ENCODE data around the gene GJD3.

- TF ChIP-seq CTCF (IDR thresholded peaks at IDR 0.05; ENCODE audit: poor library complexity, severe bottlenecking) (no peak), EZH2 (IDR thresholded peaks at IDR 0.05; ENCODE audit: borderline replicate concordance, insufficient read depth, low read length, poor library complexity, severe bottlenecking) (no peak), MXI1 (conservative IDR thresholded peaks at IDR 0.05; ENCODE audit: poor library complexity, severe bottlenecking) (no peak), REST (IDR thresholded peaks at IDR 0.05; ENCODE audit: borderline replicate concordance) (no peak), TAF1 (IDR thresholded peaks at IDR 0.05; ENCODE audit: low read depth) (no peak), EP300 (conservative IDR thresholded peaks at IDR 0.05; ENCODE audit: poor library complexity, severe bottlenecking) (no peak), POLR2AphosphoS5 (IDR thresholded peaks at IDR 0.05) (no peak), SMC3 (conservative IDR thresholded peaks at IDR 0.05; ENCODE audit: poor library complexity) (no peak)
Measured at GRCh38 chr17:40411821-40412220, 47.3 kb upstream of the GJD3 start.

Measured in neural cell (in vitro differentiated cells).